SK-N-SH (cell line): Measurements from ENCODE around the gene RNF121. TPM values are rescaled to one million over a fixed set of nuclear protein-coding genes. Genes with fewer than 3 reads are reported as not detected.

Source experiments
- CTCF ChIA-PET: fragments of 300-600, 350-600 bp; formaldehyde crosslinking; extraction: SDS; loops from one replicate; lab custom pipeline; 2021; lab: Yijun Ruan, JAX
- POLR2A ChIA-PET: fragments of 350-600 bp; sonication (Branson Sonifier 250); formaldehyde crosslinking; extraction: SDS; loops from one replicate; lab custom pipeline; 2020; ENCODE audit warnings: antibody characterized with exemption, inconsistent platforms; lab: Yijun Ruan, JAX
- DNase-seq: peaks from one replicate; pipeline ENCODE4 v3.0.0; 2012
- H2AFZ ChIP-seq: fragments of 200-600 bp; sonication (generic); 2 replicates; pipeline ENCODE4 v1.8.1; 2016; ENCODE audit warnings: antibody characterized with exemption, mild to moderate bottlenecking, low read depth
- H3F3A ChIP-seq: fragments of 200-600 bp; sonication (generic); replicated peaks from 2 replicates; pipeline ENCODE3; 2016; ENCODE audit warnings: antibody characterized with exemption, mild to moderate bottlenecking; ENCODE audit not compliant: insufficient read depth
- H3K27ac ChIP-seq, 2 experiments: fragments of 200-500 bp in 1 of 2; fragments of 200-600 bp in 1 of 2; sonication (Bioruptor generic) in 1 of 2; sonication (generic), shearing (Covaris generic) in 1 of 2; 2 replicates each; pipeline versions ENCODE4 v1.5.1 to v1.6.1; 2014 to 2016; ENCODE audit warnings: low read depth in 2 of 2, inconsistent platforms in 1 of 2, low read length in 1 of 2, mild to moderate bottlenecking in 1 of 2, mixed read lengths in 1 of 2
- H3K27me3 ChIP-seq: fragments of 200-600 bp; sonication (generic), shearing (Covaris generic); 2 replicates; pipeline ENCODE4 v1.6.1; 2016; ENCODE audit warnings: mixed run types; ENCODE audit not compliant: insufficient read depth
- H3K36me3 ChIP-seq, 2 experiments: fragments of 200-500 bp in 1 of 2; fragments of 200-600 bp in 1 of 2; sonication (Bioruptor generic) in 1 of 2; sonication (generic) in 1 of 2; replicated peaks in 1 of 2; 2 replicates each; pipeline versions ENCODE3 to v1.5.1; 2014 to 2016; ENCODE audit warnings: low read length in 1 of 2, mild to moderate bottlenecking in 1 of 2; ENCODE audit not compliant: insufficient read depth in 2 of 2, control insufficient read depth in 1 of 2
- H3K4me1 ChIP-seq, 2 experiments: fragments of 200-500 bp in 1 of 2; fragments of 200-600 bp in 1 of 2; sonication (Bioruptor generic) in 1 of 2; sonication (generic), shearing (Covaris generic) in 1 of 2; 2 replicates each; pipeline versions ENCODE4 v1.5.1 to v1.6.1; 2014 to 2016; ENCODE audit warnings: low read depth in 1 of 2, low read length in 1 of 2, mixed run types in 1 of 2; ENCODE audit not compliant: insufficient read depth in 2 of 2, control insufficient read depth in 1 of 2
- H3K4me2 ChIP-seq: fragments of 200-600 bp; sonication (generic), shearing (Covaris generic); 2 replicates; pipeline ENCODE4 v1.6.1; 2017; ENCODE audit warnings: mixed run types
- H3K4me3 ChIP-seq, 2 experiments: fragments of 200-500 bp in 1 of 2; fragments of 200-600 bp in 1 of 2; sonication (Bioruptor generic) in 1 of 2; sonication (generic), shearing (Covaris generic) in 1 of 2; 2 replicates each; pipeline versions ENCODE4 v1.5.1 to v1.8.1; 2014 to 2016; ENCODE audit warnings: low read depth in 2 of 2, inconsistent platforms in 1 of 2, low read length in 1 of 2, mild to moderate bottlenecking in 1 of 2, mixed read lengths in 1 of 2, moderate library complexity in 1 of 2
- H3K79me2 ChIP-seq: fragments of 200-600 bp; sonication (generic); 2 replicates; pipeline ENCODE4 v1.8.1; 2017; ENCODE audit warnings: mild to moderate bottlenecking; ENCODE audit not compliant: insufficient read depth
- H3K9ac ChIP-seq: fragments of 200-600 bp; sonication (generic); 2 replicates; pipeline ENCODE4 v1.6.1; 2017; ENCODE audit warnings: mixed run types
- H3K9me2 ChIP-seq: fragments of 200-600 bp; sonication (generic); 2 replicates; pipeline ENCODE4 v1.6.1; 2017; ENCODE audit warnings: mixed run types
- H3K9me3 ChIP-seq: fragments of 200-600 bp; sonication (generic); 2 replicates; pipeline ENCODE4 v1.6.1; 2017; ENCODE audit warnings: mixed run types, mild to moderate bottlenecking, moderate library complexity
- H4K20me1 ChIP-seq: fragments of 200-600 bp; sonication (generic); 2 replicates; pipeline ENCODE4 v1.6.1; 2017; ENCODE audit warnings: mild to moderate bottlenecking, mixed run types; ENCODE audit not compliant: insufficient read depth
- CHD2 ChIP-seq: fragments of 150-350 bp; IDR thresholded peaks from 2 replicates; pipeline ENCODE4 v1.6.1; 2018; ENCODE audit warnings: low read length; ENCODE audit not compliant: partially characterized antibody
- CTCF ChIP-seq: fragments of 200-600 bp; sonication (generic); IDR thresholded peaks from 2 replicates; pipeline ENCODE4 v1.6.1; 2017; ENCODE audit warnings: antibody characterized with exemption, mild to moderate bottlenecking, moderate library complexity
- EP300 ChIP-seq, 2 experiments: IDR thresholded peaks; 2 replicates each; pipeline versions ENCODE4 v1.4.0 to v1.6.1; 2012; ENCODE audit warnings: borderline replicate concordance in 1 of 2, low read depth in 1 of 2, low read length in 1 of 2
- EZH2phosphoT487 ChIP-seq: fragments of 200-600 bp; sonication (generic); IDR thresholded peaks from 2 replicates; pipeline ENCODE4 v1.6.1; 2017; ENCODE audit warnings: low read depth, mixed run types, mild to moderate bottlenecking, antibody characterized with exemption, moderate library complexity, borderline replicate concordance
- GATA2 ChIP-seq: sonication (generic); formaldehyde crosslinking; IDR thresholded peaks from 2 replicates; pipeline ENCODE4 v1.5.0; 2020; ENCODE audit warnings: mild to moderate bottlenecking, missing genetic modification reagents
- MEF2A ChIP-seq: IDR thresholded peaks from 2 replicates; pipeline ENCODE4 v1.4.0; 2012; ENCODE audit warnings: low read depth, borderline replicate concordance
- NRF1 ChIP-seq: IDR thresholded peaks from 2 replicates; pipeline ENCODE4 v1.6.1; 2012; ENCODE audit warnings: low read depth, mild to moderate bottlenecking, low read length
- POLR2AphosphoS5 ChIP-seq: IDR thresholded peaks from 2 replicates; pipeline ENCODE4 v1.6.1; 2012; ENCODE audit warnings: low read depth, low read length
- RCOR1 ChIP-seq: fragments of 150-350 bp; IDR thresholded peaks from 2 replicates; pipeline ENCODE4 v1.6.1; 2017; ENCODE audit warnings: antibody characterized with exemption, low read length
- RXRA ChIP-seq: IDR thresholded peaks from 2 replicates; pipeline ENCODE4 v1.4.0; 2012; ENCODE audit warnings: low read depth, mild to moderate bottlenecking, borderline replicate concordance
- TCF12 ChIP-seq: IDR thresholded peaks from 2 replicates; pipeline ENCODE4 v1.4.0; 2012
- WGBS: methylation state at CpG from one replicate; pipeline ENCODE4 v1.1.6; 2017; ENCODE audit warnings: low lambda C conversion rate; 5-methylcytosine and 5-hydroxymethylcytosine counted together
- polyA plus RNA-seq, 3 experiments: library from polyadenylated mRNA; depleted of rRNA; stranded (reverse); fragments of >200 nt; gene quantifications; 2 replicates each; pipeline ENCODE4 v1.2.3, GENCODE V29; 2012

RNF121 gene
- polyA plus RNA-seq, 1 of the 3 experiments (the other 2 are of a cell fraction) = 49.5 TPM

- Histone ChIP-seq H3K27me3 (no peaks in the 10 kb centered on the region), H3K4me3 (no peak overlapping the region), H3K27ac (peak overlapping the region in 1 of 2 experiments; percentile 53; a peak in 1 of 4 replicates), H3K4me1 (peaks cover 11 to 16% of the 10 kb centered on the region in 2 experiments; a peak in 3 of 4 replicates), H3F3A (peaks cover 22% of the 10 kb centered on the region), H2AFZ (no peak overlapping the region), H3K4me2 (no peak overlapping the region), H3K9me2 (no peaks in the 10 kb centered on the region), H3K9ac (no peak overlapping the region), H3K36me3 (peaks cover 83 to 84% of the 10 kb centered on the region in 2 experiments), H3K79me2 (peaks cover 52% of the 10 kb centered on the region), H4K20me1 (peaks cover 18% of the 10 kb centered on the region), H3K9me3 (no peaks in the 10 kb centered on the region)
- TF ChIP-seq EZH2phosphoT487 (no peak), GATA2 (no peak), CTCF (no peak), RXRA (no peak), TCF12 (no peak), NRF1 (no peak)
- CTCF ChIA-PET = interaction anchor here (0.6 to 21.4 kb wide), 13 partner anchors 8 to 412 kb away, joined by 3 to 416 read pairs (median 9); partner anchors contain the start of genes CLPB and LAMTOR1
- POLR2A ChIA-PET = interaction anchor here (1.3 to 1.5 kb wide), 2 partner anchors 8 to 68 kb away, joined by 4 read pairs; no protein-coding TSS in a partner anchor
- WGBS = 93% methylated on average over 4 of the region's 4 CpGs
- DNase-seq = no peak
Observed at GRCh38 chr11:72023335-72023734, 94.5 kb downstream of the RNF121 start.

GRCh38 chr11:72024069-72024754, 95.4 kb downstream of the RNF121 start:
- peaks cover 83 to 85% of the 10 kb centered on the region in 2 experiments for H3K36me3 ChIP-seq
- no peak for DNase-seq
- no peak overlapping the region for H3K9ac ChIP-seq
- TF ChIP-seq RCOR1 (peak; percentile 71; the same call in 1 of the 2 replicates), MEF2A (no peak), GATA2 (peak; percentile 83), POLR2AphosphoS5 (no peak), EP300 (IDR thresholded peaks at IDR 0.05; ENCODE audit: borderline replicate concordance in 1 of 2, low read depth in 1 of 2, low read length in 1 of 2) (peak in 1 of 2 experiments; percentile 77; a peak in 1 of 4 replicates), TCF12 (peak; percentile 53; the same call in 1 of the 2 replicates), CHD2 (peak; percentile 29)
- POLR2A ChIA-PET = interaction anchor here (1.0 to 2.4 kb wide), 4 partner anchors 9 to 67 kb away, joined by 3 to 21 read pairs (median 8); no protein-coding TSS in a partner anchor
- WGBS = 45% methylated on average over 5 of the region's 5 CpGs
- H3K79me2 ChIP-seq = peaks cover 60% of the 10 kb centered on the region
- H3K4me2 ChIP-seq = no peak overlapping the region
- H3K4me3 ChIP-seq = no peak overlapping the region
- H3K9me2 ChIP-seq = no peaks in the 10 kb centered on the region
- no peaks in the 10 kb centered on the region for H3K9me3 ChIP-seq
- peak overlapping the region in 1 of 2 experiments; percentile 53; a peak in 2 of 4 replicates for H3K27ac ChIP-seq
- H2AFZ ChIP-seq = no peak overlapping the region
- peaks cover 18% of the 10 kb centered on the region for H4K20me1 ChIP-seq
- H3K27me3 ChIP-seq = no peaks in the 10 kb centered on the region
- H3K4me1 ChIP-seq = peaks cover 11 to 16% of the 10 kb centered on the region in 2 experiments; a peak in 3 of 4 replicates
- H3F3A ChIP-seq = peaks cover 25% of the 10 kb centered on the region
- CTCF ChIA-PET = interaction anchor here (0.8 to 21.4 kb wide), 43 partner anchors 9 to 424 kb away, joined by 3 to 416 read pairs (median 7); partner anchors contain the start of genes ANAPC15, CLPB and LAMTOR1
